NCI-H524 treated with DMSO at 0.1 percent for 48 hours (cell line): ENCODE results near the gene STAT5B.

Experiments
- DNase-seq: peaks from one replicate; lab custom pipeline; 2025; lab: John Stamatoyannopoulos, UW

The STAT5B gene

GRCh38 chr17:42284566-42284965 lies 8.4 kb upstream of the STAT5B start:
- DNase-seq: no peak

DNA sequence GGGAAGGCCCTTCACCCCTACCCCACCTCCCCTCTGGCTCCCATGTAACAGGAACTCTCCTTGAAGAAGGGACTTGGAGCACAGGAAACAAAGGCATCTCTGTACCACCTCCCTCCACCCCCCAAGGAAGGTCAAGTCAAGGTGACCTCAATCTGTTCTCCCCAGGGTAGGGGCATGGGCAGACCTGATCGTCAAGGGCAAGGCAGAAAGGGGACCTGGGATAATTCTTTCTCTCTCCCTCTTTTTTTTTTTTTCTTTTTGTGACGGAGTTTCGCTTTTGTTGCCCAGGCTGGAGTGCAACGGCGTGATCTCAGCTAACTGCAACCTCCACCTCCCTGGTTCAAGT lies 7.8 kb upstream of the STAT5B start:
- no peak for DNase-seq

GRCh38 chr17:42283241-42284023 lies 7.2 kb upstream of the STAT5B start:
- DNase-seq: no peak

DNA sequence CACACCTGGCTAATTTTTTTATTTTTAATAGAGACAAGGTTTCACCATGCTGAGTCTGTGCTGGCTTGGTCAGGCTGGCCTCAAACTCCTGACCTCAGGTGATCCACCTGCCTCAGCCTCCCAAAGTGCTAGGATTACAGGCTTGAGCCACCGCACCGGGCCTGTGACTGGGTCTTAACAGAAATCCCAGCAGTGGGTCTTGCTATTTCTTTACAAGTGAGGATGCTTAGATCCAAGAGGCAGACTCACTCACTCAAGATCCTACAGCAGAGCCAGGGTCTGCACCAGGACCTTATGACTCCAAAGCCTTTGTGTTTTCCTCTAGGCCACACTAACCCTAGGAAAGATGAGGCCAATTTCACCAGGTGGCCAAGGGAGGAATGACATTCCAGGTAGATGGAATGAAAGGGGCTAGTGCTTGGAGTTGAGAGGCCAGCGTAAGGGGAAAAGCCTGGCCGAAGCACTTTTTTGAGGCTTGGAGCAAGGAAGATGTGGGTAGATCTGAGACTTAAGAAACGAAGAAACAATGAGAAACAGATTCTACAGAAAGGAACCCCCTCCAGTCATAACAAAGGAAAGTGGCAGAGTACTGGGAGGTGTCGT lies 6.4 kb upstream of the STAT5B start:
- no peak for DNase-seq

DNA sequence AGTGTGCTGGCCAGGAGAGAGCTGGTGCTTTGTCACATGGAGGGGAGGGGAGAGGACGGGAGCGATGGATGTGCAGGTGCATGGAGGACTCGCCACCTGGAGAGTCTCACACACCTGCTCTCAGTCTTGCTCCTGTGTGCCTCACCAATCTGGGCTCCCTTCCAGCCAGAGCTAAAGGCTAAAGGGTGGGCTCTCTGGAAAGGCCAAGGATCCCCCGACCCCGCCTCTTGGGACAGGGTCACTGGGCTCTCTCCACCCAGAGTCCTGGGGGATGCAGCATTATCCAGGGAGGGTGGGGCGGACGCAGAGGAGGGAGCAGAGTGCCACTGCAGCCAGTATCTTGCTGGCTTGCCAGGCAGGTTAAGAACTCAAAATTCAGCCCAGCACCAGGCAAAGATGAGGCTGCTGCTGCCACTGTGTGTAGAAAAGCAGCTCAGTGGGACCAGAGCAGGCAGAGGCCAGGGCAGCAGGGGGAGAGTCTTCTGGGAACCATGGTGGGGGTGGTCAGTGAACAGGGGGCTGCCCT lies 5.4 kb upstream of the STAT5B start:
- DNase-seq: no peak

DNA sequence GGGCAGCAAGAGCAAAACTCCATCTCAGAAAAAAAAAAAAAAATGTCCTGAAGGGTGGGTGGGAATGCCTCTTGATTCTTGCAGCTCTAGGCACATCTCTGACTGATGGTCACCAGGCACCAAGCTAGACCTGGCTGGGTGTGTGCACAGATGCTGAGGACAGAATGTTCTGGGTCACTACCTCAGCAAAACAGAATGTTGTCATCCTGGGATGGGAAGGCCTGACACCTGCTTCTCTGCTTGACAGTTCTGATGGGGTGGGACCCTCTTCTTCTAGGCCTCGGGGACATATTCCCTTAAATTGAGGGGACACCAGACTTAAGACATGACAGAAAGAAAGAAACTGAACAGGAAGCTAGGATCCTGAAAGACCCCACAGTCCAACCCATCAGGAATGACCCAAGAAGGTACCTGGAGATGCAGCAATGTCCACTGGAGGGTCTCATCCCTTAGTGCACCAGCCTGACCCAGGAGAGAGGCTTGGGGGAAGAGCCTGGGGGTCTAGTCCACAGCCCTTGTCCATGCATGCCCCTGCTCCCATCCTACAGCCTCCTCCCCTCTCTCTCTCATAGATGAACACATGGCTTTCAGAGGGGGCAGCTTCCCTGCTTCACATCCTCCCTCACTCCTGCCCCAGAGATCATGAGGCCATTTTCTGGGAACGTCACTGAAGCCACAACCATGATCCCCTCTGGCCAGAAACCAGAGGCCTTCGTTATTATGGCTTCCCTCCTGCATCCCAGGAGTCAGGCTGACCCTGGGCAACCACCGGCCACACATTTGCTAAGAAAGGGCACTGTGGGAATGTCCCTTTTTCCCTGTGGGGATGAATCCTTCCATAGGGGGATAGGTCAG lies 3.8 kb upstream of the STAT5B start:
- DNase-seq: no peak

DNA sequence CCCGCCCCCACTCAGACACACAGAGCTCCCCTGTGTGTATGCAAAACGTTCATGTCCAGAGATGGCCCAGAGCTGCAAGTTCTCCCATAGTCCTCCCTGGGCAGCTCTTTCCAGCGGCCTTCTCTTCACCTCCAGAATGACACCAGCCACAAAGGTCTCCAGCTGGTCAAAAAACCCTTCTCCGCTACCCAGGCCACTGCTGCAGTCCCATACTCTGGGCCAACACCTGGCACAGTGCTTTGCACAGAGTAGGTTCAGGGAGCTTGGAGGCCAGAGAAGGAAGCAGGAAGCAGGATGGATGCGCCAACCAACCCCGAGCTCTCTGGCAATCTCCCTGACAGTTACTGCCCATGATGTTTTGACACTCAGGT lies 1.1 kb upstream of the STAT5B start:
- DNase-seq: no peak

DNA sequence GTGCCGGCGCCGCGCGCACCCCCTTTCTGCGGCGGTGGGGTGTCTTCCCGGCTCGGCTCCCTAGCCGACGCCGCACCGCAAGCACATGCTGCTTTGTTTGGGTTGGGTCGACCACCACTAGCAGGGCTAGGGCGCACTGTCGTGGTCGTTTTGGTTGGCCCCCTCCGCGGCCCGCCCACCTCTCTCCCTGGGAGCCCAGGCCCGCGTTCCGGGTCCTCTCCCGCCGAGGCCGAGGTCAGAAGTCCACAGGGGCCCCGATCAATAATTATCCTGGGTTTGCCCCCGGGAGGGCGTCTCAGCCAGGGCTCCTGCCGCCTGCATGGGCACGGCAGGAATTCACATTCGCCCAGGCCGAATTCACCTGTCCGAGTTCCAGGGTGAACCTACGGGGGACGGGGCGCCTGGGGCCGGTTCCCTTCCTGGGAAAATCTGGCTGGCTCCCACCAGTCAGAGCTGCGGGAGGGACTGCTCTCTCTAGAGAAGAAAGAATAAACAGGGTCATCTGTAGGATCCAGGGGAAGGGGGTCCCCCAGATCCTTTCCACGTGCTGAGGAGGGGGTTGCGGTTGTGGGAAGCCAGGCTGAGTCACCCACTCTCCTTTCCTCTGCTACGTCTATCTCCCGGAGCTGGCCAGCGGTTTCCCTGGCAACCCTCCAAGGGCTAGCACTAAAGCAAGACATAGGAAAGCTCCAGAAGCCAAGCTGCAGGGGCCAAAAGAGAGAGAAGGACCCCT lies 584 bp upstream of the STAT5B start:
- no peak for DNase-seq

DNA sequence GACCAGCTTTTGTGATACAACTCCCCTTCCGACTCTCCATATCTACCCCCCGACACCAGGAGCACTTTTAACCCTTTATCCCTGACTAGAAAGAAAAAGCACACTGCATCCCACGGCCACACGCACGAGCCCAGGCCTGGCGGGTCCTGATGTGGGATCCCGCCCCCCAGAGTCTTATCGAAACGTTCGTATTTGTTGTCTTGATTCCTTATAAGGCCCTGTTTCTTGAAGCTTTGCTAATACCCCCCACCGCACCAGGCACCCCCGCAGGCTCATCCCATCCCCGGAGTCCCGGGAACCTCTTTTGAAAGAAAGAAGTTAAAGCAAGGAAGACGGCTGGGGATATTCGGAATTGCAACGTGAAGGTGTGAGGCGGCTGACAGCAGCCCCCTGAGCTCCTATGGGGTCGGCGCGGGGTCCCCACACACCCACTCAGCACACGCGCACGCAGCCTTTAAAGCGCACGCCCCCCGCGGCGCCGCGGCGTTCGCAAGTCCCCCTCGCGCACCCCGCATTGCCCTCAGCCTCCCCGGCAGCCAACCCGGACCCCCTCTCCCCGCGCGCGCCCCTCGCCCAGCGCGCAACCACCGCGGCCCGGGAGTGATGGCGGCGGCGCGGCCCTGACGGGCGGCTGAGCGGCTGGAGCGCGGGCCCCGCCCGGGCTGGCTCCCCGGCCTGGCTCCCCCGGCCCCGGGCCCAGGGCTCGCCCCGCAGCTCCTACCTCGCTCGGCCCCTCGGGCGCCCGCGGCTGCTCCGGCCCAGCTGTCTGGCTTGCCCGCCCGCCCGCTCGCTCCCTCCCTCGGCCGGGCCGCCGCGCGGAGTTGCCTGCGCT lies 448 bp downstream of the STAT5B start:
- no peak for DNase-seq

GRCh38 chr17:42274812-42275526 lies 1.2 kb downstream of the STAT5B start:
- DNase-seq: no peak

GRCh38 chr17:42274253-42274542 lies 2.0 kb downstream of the STAT5B start:
- no peak for DNase-seq

DNA sequence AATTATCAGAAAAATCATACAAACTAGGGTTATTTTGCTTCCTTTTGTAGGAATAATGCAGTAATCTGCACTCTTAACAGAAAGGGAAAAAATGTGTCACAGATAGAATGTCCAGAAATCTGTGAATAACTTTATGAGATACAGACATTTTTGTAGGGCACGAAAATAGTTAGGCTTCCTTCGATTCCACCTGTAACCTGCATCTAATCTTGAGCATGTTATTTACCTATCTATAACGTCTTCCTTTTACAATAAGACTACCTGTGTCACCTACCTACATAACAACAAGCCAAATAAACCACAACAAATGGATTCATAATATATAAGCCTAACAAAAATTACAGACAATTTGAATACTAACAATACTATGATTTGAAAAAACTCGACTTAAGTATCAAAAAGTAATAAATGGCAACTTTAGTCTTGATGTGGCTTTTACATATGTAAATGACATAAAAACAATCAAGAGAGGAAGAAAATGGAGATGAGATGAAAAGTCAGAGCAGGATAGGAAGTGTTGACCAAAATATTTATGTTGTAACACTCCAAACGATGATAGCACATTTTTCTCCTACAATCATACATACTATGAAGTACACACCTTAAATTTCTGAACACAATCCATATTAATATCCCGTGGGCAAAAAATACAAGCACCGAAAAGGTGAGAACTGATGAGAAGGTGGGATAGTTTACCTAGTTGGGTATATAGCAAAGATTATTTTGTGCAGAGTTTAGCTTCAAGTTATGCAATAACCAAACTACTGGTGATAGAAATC lies 2.5 kb downstream of the STAT5B start:
- DNase-seq: no peak

GRCh38 chr17:42272162-42272907 lies 3.9 kb downstream of the STAT5B start:
- no peak for DNase-seq

DNA sequence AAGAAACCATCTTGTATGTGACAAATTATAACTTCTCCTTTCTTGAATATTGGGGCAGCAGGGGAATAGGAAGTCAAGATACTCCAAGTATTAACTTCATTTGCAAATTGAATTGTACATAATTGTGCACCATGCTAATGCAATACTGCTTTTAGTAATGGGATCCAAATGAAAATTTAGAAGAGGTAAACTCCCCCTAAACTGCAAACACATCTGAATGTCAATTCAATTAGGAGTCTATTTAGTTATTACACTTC lies 4.5 kb downstream of the STAT5B start:
- no peak for DNase-seq

GRCh38 chr17:42271006-42271778 lies 5.0 kb downstream of the STAT5B start:
- DNase-seq: no peak

- DNase-seq: no peak
Observed at GRCh38 chr17:42270596-42270995, 5.6 kb downstream of the STAT5B start.

DNA sequence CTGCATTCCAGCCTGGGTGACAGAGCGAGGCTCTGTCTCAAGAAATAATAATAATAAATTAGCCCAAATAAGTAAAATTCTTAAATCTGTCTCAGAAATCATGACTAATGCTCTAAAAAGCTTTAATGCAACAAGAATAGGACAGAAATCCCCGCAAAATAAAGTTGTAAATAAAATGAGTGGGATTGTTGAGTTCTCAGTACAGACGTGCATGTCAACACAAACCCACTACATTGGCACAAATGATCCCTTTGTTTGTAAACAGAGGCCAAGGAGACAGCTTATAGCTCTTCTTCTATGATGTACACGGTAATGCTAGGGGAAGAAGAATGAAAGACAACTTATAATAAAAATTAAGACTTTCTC lies 6.0 kb downstream of the STAT5B start:
- no peak for DNase-seq

- no peak for DNase-seq
Observed at GRCh38 chr17:42268236-42268635, 8.0 kb downstream of the STAT5B start.
